OCI-LY7 (cell line): ENCODE results near the gene URB2.

ENCODE experiments used
- EZH2phosphoT487 ChIP-seq: fragments of 200-600 bp; sonication (generic); IDR thresholded peaks from 2 replicates; pipeline ENCODE4 v1.6.1; 2018; ENCODE audit warnings: low read depth, borderline replicate concordance, mild to moderate bottlenecking, mixed run types, antibody characterized with exemption, low read length, moderate library complexity, mixed read lengths
- TF ChIP-seq, protein P1 (sequence below): fragments of 200-600 bp; sonication (generic); conservative IDR thresholded peaks from 2 replicates; pipeline ENCODE4 v1.5.1; 2014; ENCODE audit warnings: mild to moderate bottlenecking, antibody characterized with exemption, low read length, moderate library complexity, mixed read lengths

DNA sequence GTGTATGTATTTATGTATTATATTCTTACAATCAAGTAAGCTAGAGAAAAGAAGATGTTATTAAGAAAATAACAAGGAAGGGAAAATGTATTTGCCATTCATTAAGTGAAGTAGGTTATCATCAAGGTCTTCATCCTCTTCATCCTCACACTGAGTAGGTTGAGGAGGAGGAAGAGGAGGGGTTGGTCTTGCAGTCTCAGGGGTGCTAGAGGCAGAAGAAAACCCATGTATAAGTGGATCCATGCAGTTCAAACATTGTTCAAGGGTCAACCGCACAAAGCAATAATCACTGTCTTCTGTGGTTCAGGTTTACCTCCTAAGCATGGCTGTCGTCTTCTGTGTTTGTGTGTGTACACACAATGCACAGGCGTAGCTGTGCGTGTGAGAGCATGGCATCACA, 16.9 kb downstream of the URB2 start:
- TF ChIP-seq, protein P1, sequence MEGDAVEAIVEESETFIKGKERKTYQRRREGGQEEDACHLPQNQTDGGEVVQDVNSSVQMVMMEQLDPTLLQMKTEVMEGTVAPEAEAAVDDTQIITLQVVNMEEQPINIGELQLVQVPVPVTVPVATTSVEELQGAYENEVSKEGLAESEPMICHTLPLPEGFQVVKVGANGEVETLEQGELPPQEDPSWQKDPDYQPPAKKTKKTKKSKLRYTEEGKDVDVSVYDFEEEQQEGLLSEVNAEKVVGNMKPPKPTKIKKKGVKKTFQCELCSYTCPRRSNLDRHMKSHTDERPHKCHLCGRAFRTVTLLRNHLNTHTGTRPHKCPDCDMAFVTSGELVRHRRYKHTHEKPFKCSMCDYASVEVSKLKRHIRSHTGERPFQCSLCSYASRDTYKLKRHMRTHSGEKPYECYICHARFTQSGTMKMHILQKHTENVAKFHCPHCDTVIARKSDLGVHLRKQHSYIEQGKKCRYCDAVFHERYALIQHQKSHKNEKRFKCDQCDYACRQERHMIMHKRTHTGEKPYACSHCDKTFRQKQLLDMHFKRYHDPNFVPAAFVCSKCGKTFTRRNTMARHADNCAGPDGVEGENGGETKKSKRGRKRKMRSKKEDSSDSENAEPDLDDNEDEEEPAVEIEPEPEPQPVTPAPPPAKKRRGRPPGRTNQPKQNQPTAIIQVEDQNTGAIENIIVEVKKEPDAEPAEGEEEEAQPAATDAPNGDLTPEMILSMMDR = no peak
- no peak for TF ChIP-seq EZH2phosphoT487
